Spleen (tissue), 11 donors: ENCODE data around the gene XRCC3. TPM values are rescaled to one million over a fixed set of nuclear protein-coding genes. Genes with fewer than 3 reads are reported as not detected.

Experiments used
- DNase-seq: peaks from one replicate; pipeline ENCODE4 v3.0.0-alpha.2; 2020
- H3K27ac ChIP-seq, 8 donors: fragments of 200-600 bp; sonication (generic) in 7 of 8; 1 replicate in 4 of 8; 2 replicates in 4 of 8; pipeline versions ENCODE4 v1.5.0 to v1.8.0; 2016 to 2021; ENCODE audit warnings: inconsistent platforms in 4 of 8, mild to moderate bottlenecking in 4 of 8, moderate library complexity in 1 of 8
- H3K27me3 ChIP-seq, 7 donors: fragments of 200-600 bp; sonication (generic) in 6 of 7; replicated peaks in 1 of 7; 1 replicate in 4 of 7; 2 replicates in 3 of 7; pipeline versions ENCODE4 v1.5.0 to v1.8.0; 2016 to 2021; ENCODE audit warnings: inconsistent platforms in 3 of 7, mild to moderate bottlenecking in 1 of 7
- H3K36me3 ChIP-seq, 6 donors: fragments of 200-600 bp; sonication (generic) in 5 of 6; 1 replicate in 4 of 6; 2 replicates in 2 of 6; pipeline versions ENCODE4 v1.5.0 to v1.8.0; 2016 to 2021; ENCODE audit warnings: inconsistent platforms in 2 of 6
- H3K4me1 ChIP-seq, 6 donors: fragments of 200-600 bp; sonication (generic) in 5 of 6; 1 replicate in 3 of 6; 2 replicates in 3 of 6; pipeline versions ENCODE4 v1.5.0 to v1.8.0; 2016 to 2021; ENCODE audit warnings: inconsistent platforms in 3 of 6
- H3K4me3 ChIP-seq, 8 donors: fragments of 200-600 bp; sonication (generic) in 7 of 8; 1 replicate in 4 of 8; 2 replicates in 4 of 8; pipeline versions ENCODE4 v1.5.0 to v1.8.0; 2016 to 2021; ENCODE audit warnings: inconsistent platforms in 4 of 8, mild to moderate bottlenecking in 4 of 8, moderate library complexity in 2 of 8
- H3K9me3 ChIP-seq, 8 donors: fragments of 200-600 bp; sonication (generic) in 7 of 8; 1 replicate in 4 of 8; 2 replicates in 4 of 8; pipeline versions ENCODE4 v1.5.0 to v1.8.0; 2016 to 2021; ENCODE audit warnings: inconsistent platforms in 4 of 8
- POLR2A ChIP-seq, 3 donors: fragments of 450-650 bp; IDR thresholded peaks; one replicate each; pipeline ENCODE4 v1.5.1; 2017; ENCODE audit warnings: antibody characterized with exemption in 3 of 3, mild to moderate bottlenecking in 1 of 3
- POLR2AphosphoS5 ChIP-seq, 3 donors: sonication (generic); formaldehyde crosslinking; IDR thresholded peaks; one replicate each; pipeline ENCODE4 v1.5.1; 2017; ENCODE audit warnings: antibody characterized with exemption in 3 of 3
- WGBS, 5 donors: extraction: QIAGEN DNeasy Blood & Tissue Kit in 3 of 5; methylation state at CpG; one replicate each; pipeline versions ENCODE4 v1.1.5 to v1.1.7; 2013 to 2018; 5-methylcytosine and 5-hydroxymethylcytosine counted together
- intact Hi-C: fragments of 100-400 bp; cut with DNase I; formaldehyde crosslinking; loops from one replicate; pipeline ENCODE4 v1.15.0; 2023; ENCODE audit warnings: low total_unique reads
- polyA plus RNA-seq, 3 donors: library from polyadenylated mRNA; stranded (reverse); fragments of 200-250 nt; gene quantifications; one replicate each; pipeline ENCODE4 v1.2.1, GENCODE V29; 2013
- total RNA-seq, 7 donors: library from RNA; depleted of rRNA in 3 of 7; stranded (reverse); fragments of >200 nt in 3 of 7; fragmentation: NEBNext Ultra II Directional in 4 of 7; extraction: Animal tissue kit (Norgen Biotek cat#: 25700) in 4 of 7; gene quantifications; one replicate each; pipeline versions ENCODE4 v1.1.0 to v1.2.1, GENCODE V29; 2016 to 2021
- TF ChIP-seq, protein P1 (sequence below), 11 experiments: fragments of 200-600 bp in 7 of 11; fragments of 450-650 bp in 4 of 11; sonication (generic) in 4 of 11; IDR thresholded peaks in 8 of 11; conservative IDR thresholded peaks in 3 of 11; 1 replicate in 7 of 11; 2 replicates in 4 of 11; pipeline versions ENCODE4 v1.4.0 to v1.8.0; 2016 to 2021; ENCODE audit warnings: antibody characterized with exemption in 11 of 11, inconsistent platforms in 4 of 11, mild to moderate bottlenecking in 1 of 11
- donor health status: healthy with polysubstance abuse.
- donor health status: DM: no; HTN: no; CAD: no; lungs with moderate emphysema.
- donor health status: DM: no; HTN: no; CAD: no.
- donor health status: Bipolar disorder and iron deficiency.
- donor health status: healthy.
- donor health status: DM: no; HTN: no; CAD: no.
- donor health status: DM: yes; HTN: yes; CAD: no.

The XRCC3 gene
- total and polyA plus RNA-seq, 10 donors = 5.9 to 20.4 (median 14.3) TPM

DNA sequence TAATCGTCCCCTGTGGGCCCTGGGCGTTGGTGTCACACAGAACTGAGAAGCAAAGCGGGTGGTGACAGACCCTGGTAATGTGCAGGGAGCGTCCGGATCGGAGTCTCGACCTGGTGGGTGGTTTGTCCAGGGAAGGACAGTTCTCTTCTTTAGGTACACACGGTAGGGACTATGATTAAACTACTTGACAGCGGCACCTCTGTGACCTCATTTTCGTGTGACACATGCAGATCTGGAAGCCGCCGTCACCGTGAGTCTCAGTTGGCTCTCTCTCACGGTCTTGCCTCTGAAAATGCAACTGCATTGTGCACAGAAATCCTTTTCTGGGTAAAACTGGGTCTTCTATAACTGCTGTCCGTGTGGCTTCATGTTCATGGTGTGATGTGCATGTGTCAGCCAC is 32.1 kb downstream of the XRCC3 start:
- DNase-seq = no peak
- intact Hi-C loops = loop anchor here (10.0 kb wide), 1 partner anchor 108 kb away; no protein-coding TSS in a partner anchor
- H3K36me3 ChIP-seq = peaks cover 6 to 100% (median 88%) of the 10 kb centered on the region in 6 donors

DNA sequence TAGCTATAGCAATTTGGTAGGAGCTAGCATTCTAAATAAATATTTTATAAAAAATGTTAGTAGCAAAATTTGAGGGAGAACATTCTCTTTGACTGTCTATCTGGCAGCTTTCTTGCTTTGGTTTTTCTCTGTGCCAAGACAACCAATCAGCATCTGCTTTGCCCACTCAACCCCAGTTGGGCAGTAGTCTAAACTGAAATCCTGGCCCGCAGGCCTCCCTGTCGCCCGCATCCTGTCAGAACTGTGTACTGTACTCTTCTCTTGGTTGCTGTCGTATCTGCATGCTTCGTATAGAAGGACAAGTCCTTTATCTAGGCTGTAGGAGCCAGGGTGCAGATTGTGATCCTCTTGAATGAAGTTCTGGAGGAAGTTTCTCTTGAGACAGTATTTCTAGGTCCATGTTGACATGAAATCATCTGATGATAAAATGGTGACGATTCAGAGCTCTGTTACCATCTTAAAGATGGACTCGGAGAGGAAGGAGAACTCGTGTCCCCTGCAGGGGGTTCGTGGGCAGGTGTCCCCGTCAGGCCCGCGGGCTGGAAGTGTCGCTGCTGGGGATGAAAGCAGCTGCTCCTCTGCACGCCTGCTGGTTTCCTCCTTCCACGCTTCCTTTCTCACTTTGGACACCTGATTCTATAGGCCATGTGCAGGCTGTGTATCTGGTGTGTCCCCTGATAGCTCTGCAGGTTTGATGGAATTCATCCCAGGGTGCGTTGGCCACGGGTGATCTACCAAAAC is 34.6 kb downstream of the XRCC3 start:
- TF ChIP-seq POLR2A (IDR thresholded peaks at IDR 0.05) (no peak), POLR2AphosphoS5 (IDR thresholded peaks at IDR 0.05) (peak in 1 of 3 donors; percentile 36)
- WGBS, 5 donors = 80 to 87% (median 83%) methylated on average over 17 of the region's 17 CpGs
- DNase-seq = no peak
- H3K27me3 ChIP-seq = no peaks in the 10 kb centered on the region
- H3K36me3 ChIP-seq = peaks cover 6 to 100% (median 96%) of the 10 kb centered on the region in 6 donors
- no peaks in the 10 kb centered on the region for H3K9me3 ChIP-seq
- H3K4me1 ChIP-seq = peaks cover 7 to 31% (median 15%) of the 10 kb centered on the region in 6 donors
- intact Hi-C loops = loop anchor here (10.0 kb wide), 1 partner anchor 106 kb away; no protein-coding TSS in a partner anchor
- H3K27ac ChIP-seq = peak overlapping the region in 2 of 8 donors; percentile 33 to 67
- no peak overlapping the region for H3K4me3 ChIP-seq

More for the DNA sequence above, 32.1 kb downstream of the XRCC3 start:
- peaks cover 7 to 55% (median 22%) of the 10 kb centered on the region in 6 donors for H3K4me1 ChIP-seq
- H3K27ac ChIP-seq = no peak overlapping the region
- 86 to 89% (median 88%) methylated on average over 15 of the region's 15 CpGs for WGBS, 5 donors
- no peaks in the 10 kb centered on the region for H3K27me3 ChIP-seq
- no peak overlapping the region for H3K4me3 ChIP-seq
- TF ChIP-seq POLR2AphosphoS5 (IDR thresholded peaks at IDR 0.05) (no peak), POLR2A (IDR thresholded peaks at IDR 0.05) (no peak)
- TF ChIP-seq, protein P1, sequence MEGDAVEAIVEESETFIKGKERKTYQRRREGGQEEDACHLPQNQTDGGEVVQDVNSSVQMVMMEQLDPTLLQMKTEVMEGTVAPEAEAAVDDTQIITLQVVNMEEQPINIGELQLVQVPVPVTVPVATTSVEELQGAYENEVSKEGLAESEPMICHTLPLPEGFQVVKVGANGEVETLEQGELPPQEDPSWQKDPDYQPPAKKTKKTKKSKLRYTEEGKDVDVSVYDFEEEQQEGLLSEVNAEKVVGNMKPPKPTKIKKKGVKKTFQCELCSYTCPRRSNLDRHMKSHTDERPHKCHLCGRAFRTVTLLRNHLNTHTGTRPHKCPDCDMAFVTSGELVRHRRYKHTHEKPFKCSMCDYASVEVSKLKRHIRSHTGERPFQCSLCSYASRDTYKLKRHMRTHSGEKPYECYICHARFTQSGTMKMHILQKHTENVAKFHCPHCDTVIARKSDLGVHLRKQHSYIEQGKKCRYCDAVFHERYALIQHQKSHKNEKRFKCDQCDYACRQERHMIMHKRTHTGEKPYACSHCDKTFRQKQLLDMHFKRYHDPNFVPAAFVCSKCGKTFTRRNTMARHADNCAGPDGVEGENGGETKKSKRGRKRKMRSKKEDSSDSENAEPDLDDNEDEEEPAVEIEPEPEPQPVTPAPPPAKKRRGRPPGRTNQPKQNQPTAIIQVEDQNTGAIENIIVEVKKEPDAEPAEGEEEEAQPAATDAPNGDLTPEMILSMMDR (IDR thresholded peaks at IDR 0.05 in 8 of 11, conservative IDR thresholded peaks at IDR 0.05 in 3 of 11) = no peak
- no peaks in the 10 kb centered on the region for H3K9me3 ChIP-seq

DNA sequence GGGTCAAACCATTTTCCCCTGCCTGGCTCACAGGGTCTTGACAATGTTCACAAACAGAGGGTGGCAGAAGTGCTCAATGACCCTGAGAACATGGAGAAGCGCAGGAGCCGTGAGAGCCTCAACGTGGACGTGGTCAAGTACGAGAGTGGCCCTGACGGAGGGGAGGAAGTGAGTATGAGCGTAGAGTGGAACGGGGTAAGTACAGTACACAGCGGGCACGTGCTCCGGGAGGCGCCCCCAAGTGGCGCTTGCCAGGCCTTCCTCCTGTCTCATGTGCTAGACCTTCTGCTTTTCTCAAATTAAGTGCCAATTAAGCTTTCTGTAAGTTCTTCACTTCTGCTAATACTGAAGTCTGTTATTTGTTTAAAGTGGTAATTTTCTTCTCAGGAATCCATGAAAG is 35.9 kb downstream of the XRCC3 start:
- peak overlapping the region; percentile 27 to 67 (median 60) for H3K27ac ChIP-seq
- H3K27me3 ChIP-seq = no peaks in the 10 kb centered on the region
- no peaks in the 10 kb centered on the region for H3K9me3 ChIP-seq
- peak; percentile 70 to 74 (median 72) for TF ChIP-seq POLR2AphosphoS5 (IDR thresholded peaks at IDR 0.05)
- no peak for TF ChIP-seq POLR2A (IDR thresholded peaks at IDR 0.05)
- TF ChIP-seq, protein P1 (IDR thresholded peaks at IDR 0.05 in 8 of 11, conservative IDR thresholded peaks at IDR 0.05 in 3 of 11) = peak; percentile 38 to 76 (median 61)
- 13 to 27% (median 19%) methylated on average over 13 of the region's 13 CpGs for WGBS, 5 donors
- peaks cover 7 to 30% (median 15%) of the 10 kb centered on the region in 6 donors for H3K4me1 ChIP-seq
- intact Hi-C loops = no loop called here
- DNase-seq = peak; percentile 91
- peaks cover 3 to 100% (median 96%) of the 10 kb centered on the region in 6 donors for H3K36me3 ChIP-seq
- H3K4me3 ChIP-seq = no peak overlapping the region

DNA sequence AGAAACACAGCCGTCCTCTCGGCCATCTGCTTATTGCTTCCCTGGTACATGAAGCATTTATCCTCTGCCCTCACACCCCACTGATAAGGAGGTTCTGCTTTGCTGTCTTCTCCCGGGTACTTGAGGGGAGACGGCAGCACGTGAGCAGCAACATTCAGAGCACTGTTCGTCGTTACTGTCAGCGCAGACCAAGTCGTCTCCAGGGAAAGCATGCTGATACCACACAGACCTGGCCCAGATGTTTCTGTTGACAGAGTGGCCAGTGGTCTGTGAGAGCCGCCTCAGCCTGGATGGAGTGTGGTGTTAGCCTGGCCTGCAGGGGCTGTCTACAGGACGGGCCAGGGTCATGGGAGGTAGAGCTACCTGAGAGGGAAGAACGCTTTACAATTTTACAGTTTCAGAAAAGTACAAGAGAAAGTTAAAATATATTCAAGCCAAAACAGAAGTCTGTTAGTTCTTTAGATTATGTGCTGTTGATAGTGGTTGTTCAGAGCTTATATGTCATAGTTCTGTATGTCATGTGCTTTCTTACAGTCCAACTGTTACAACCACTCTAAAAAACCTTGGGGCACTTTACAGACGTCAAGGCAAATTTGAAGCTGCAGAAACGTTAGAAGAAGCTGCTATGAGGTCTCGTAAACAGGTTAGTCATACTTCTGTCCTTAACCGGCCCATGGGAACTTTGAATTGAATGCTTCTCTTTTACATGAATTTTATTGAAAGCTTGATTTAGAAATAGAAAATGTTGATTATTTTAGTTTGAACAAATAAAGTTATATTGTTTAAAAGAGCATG is 38.2 kb downstream of the XRCC3 start:
- 81 to 92% (median 87%) methylated on average over 16 of the region's 16 CpGs for WGBS, 5 donors
- no peaks in the 10 kb centered on the region for H3K9me3 ChIP-seq
- TF ChIP-seq, protein P1 (IDR thresholded peaks at IDR 0.05 in 8 of 11, conservative IDR thresholded peaks at IDR 0.05 in 3 of 11) = no peak
- TF ChIP-seq POLR2AphosphoS5 (IDR thresholded peaks at IDR 0.05) (no peak), POLR2A (IDR thresholded peaks at IDR 0.05) (no peak)
- peaks cover 3 to 100% (median 98%) of the 10 kb centered on the region in 6 donors for H3K36me3 ChIP-seq
- no peak overlapping the region for H3K27ac ChIP-seq
- no peak for DNase-seq
- intact Hi-C loops = no loop called here
- H3K4me1 ChIP-seq = peaks cover 7 to 30% (median 15%) of the 10 kb centered on the region in 6 donors
- no peak overlapping the region for H3K4me3 ChIP-seq
- H3K27me3 ChIP-seq = no peaks in the 10 kb centered on the region
